Astrocyte (in vitro differentiated cells and primary cell): Measurements from ENCODE around the gene XRN2. TPM values are rescaled to one million over a fixed set of nuclear protein-coding genes. Genes with fewer than 3 reads are reported as not detected.

Experiments used
- DNase-seq: peaks from one replicate; pipeline ENCODE4 v3.0.0-alpha.2; 2010; ENCODE audit warnings: low read depth
- FAIRE-seq: peaks from 2 replicates; lab custom pipeline; 2011; peaks lifted over from hg19 to GRCh38; lab: Jason Lieb, UNC
- H2AFZ ChIP-seq: 2 replicates; pipeline ENCODE4 v1.6.0; 2012; ENCODE audit warnings: low read depth, low read length, inconsistent platforms
- H3K27ac ChIP-seq: 2 replicates; pipeline ENCODE4 v1.5.1; 2011; ENCODE audit warnings: low read depth, low read length, inconsistent platforms
- H3K27me3 ChIP-seq: 2 replicates; pipeline ENCODE4 v1.6.0; 2011; ENCODE audit warnings: low read length, inconsistent platforms; ENCODE audit not compliant: insufficient read depth
- H3K36me3 ChIP-seq: 2 replicates; pipeline ENCODE4 v1.5.1; 2011; ENCODE audit warnings: low read length, inconsistent platforms; ENCODE audit not compliant: insufficient read depth
- H3K4me1 ChIP-seq: 2 replicates; pipeline ENCODE4 v1.5.1; 2011; ENCODE audit warnings: low read length, inconsistent platforms; ENCODE audit not compliant: insufficient read depth
- H3K4me2 ChIP-seq: 2 replicates; pipeline ENCODE4 v1.6.0; 2012; ENCODE audit warnings: low read length, inconsistent platforms
- H3K4me3 ChIP-seq: 2 replicates; pipeline ENCODE4 v1.5.1; 2011; ENCODE audit warnings: low read depth, mild to moderate bottlenecking, low read length, inconsistent platforms; ENCODE audit not compliant: insufficient read depth
- H3K79me2 ChIP-seq: 2 replicates; pipeline ENCODE4 v1.6.0; 2012; ENCODE audit warnings: mild to moderate bottlenecking, low read length, inconsistent platforms; ENCODE audit not compliant: insufficient read depth
- H3K9ac ChIP-seq: 2 replicates; pipeline ENCODE4 v1.6.0; 2012; ENCODE audit warnings: mild to moderate bottlenecking, low read length, inconsistent platforms
- H3K9me3 ChIP-seq: 2 replicates; pipeline ENCODE4 v1.5.1; 2012; ENCODE audit warnings: low read depth, mild to moderate bottlenecking, low read length, inconsistent platforms; ENCODE audit not compliant: insufficient read depth
- H4K20me1 ChIP-seq: 2 replicates; pipeline ENCODE4 v1.6.0; 2012; ENCODE audit warnings: low read length, inconsistent platforms; ENCODE audit not compliant: insufficient read depth
- H3K27ac Mint-ChIP-seq: one replicate; pipeline ENCODE4 v1.8.0; 2021; ENCODE audit warnings: mild to moderate bottlenecking, mixed read lengths; ENCODE audit not compliant: unreplicated experiment
- H3K27me3 Mint-ChIP-seq: one replicate; pipeline ENCODE4 v1.8.0; 2021; ENCODE audit warnings: low read depth, mixed read lengths; ENCODE audit not compliant: unreplicated experiment
- H3K36me3 Mint-ChIP-seq: one replicate; pipeline ENCODE4 v1.8.0; 2021; ENCODE audit warnings: low read depth, mixed read lengths; ENCODE audit not compliant: unreplicated experiment
- H3K4me1 Mint-ChIP-seq: one replicate; pipeline ENCODE4 v1.8.0; 2021; ENCODE audit warnings: low read depth, mixed read lengths; ENCODE audit not compliant: unreplicated experiment
- H3K4me3 Mint-ChIP-seq: one replicate; pipeline ENCODE4 v1.8.0; 2021; ENCODE audit warnings: mild to moderate bottlenecking, moderate library complexity, mixed read lengths; ENCODE audit not compliant: unreplicated experiment
- H3K9me3 Mint-ChIP-seq: one replicate; pipeline ENCODE4 v1.8.0; 2021; ENCODE audit warnings: mild to moderate bottlenecking, mixed read lengths; ENCODE audit not compliant: unreplicated experiment
- CTCF ChIP-seq: IDR thresholded peaks from 2 replicates; pipeline ENCODE4 v1.5.1; 2011; ENCODE audit warnings: low read depth, mild to moderate bottlenecking, inconsistent platforms, low read length, moderate library complexity; ENCODE audit not compliant: insufficient read depth
- EZH2 ChIP-seq: IDR thresholded peaks from 2 replicates; pipeline ENCODE4 v1.6.1; 2012; ENCODE audit warnings: mild to moderate bottlenecking, low read length, inconsistent platforms; ENCODE audit not compliant: insufficient read depth
- total RNA-seq: library from RNA; stranded (reverse); gene quantifications from 2 replicates; pipeline ENCODE4 v1.2.1, GENCODE V29; 2021

XRN2 gene
- total RNA-seq, 1 donor from 2014 or later, result 74.5 TPM

GRCh38 chr20:21353236-21353635, 50.1 kb downstream of the XRN2 start:
- Mint-ChIP-seq H3K4me3 (no peak overlapping the region), H3K36me3 (peaks cover 4% of the 10 kb centered on the region), H3K27ac (no peak overlapping the region), H3K27me3 (no peaks in the 10 kb centered on the region), H3K9me3 (no peaks in the 10 kb centered on the region), H3K4me1 (peaks cover 8% of the 10 kb centered on the region)
- FAIRE-seq (no peak), DNase-seq (peak; percentile 70)
- Histone ChIP-seq H2AFZ (no peak overlapping the region), H3K27ac (no peak overlapping the region), H4K20me1 (no peaks in the 10 kb centered on the region), H3K27me3 (no peaks in the 10 kb centered on the region), H3K9me3 (no peaks in the 10 kb centered on the region), H3K4me2 (no peak overlapping the region), H3K4me3 (no peak overlapping the region), H3K9ac (no peak overlapping the region), H3K36me3 (peaks cover 28% of the 10 kb centered on the region), H3K4me1 (peaks cover 2% of the 10 kb centered on the region), H3K79me2 (no peaks in the 10 kb centered on the region)
- no peak for TF ChIP-seq EZH2
- TF ChIP-seq CTCF, result no peak

- no peaks in the 10 kb centered on the region for H3K9me3 Mint-ChIP-seq
Observed at GRCh38 chr20:21355981-21356380, 52.9 kb downstream of the XRN2 start.

More at GRCh38 chr20:21355981-21356380, 52.9 kb downstream of the XRN2 start:
- Mint-ChIP-seq H3K4me3 (no peak overlapping the region), H3K4me1 (peaks cover 15% of the 10 kb centered on the region), H3K36me3 (peaks cover 2% of the 10 kb centered on the region), H3K27me3 (no peaks in the 10 kb centered on the region), H3K27ac (no peak overlapping the region)
- H3K36me3 ChIP-seq, result peaks cover 17% of the 10 kb centered on the region
- H3K79me2 ChIP-seq, result no peaks in the 10 kb centered on the region
- no peaks in the 10 kb centered on the region for H3K27me3 ChIP-seq
- FAIRE-seq (no peak), DNase-seq (no peak)
- H3K9ac ChIP-seq, result no peak overlapping the region
- H3K27ac ChIP-seq, result no peak overlapping the region
- no peak overlapping the region for H3K4me3 ChIP-seq
- no peaks in the 10 kb centered on the region for H3K9me3 ChIP-seq
- H4K20me1 ChIP-seq, result peaks cover 6% of the 10 kb centered on the region
- H2AFZ ChIP-seq, result no peak overlapping the region
- TF ChIP-seq EZH2, result no peak
- no peak for TF ChIP-seq CTCF
- peaks cover 2% of the 10 kb centered on the region for H3K4me1 ChIP-seq
- no peak overlapping the region for H3K4me2 ChIP-seq
